Measurements from ENCODE around the gene SHROOM3.

SHROOM3 gene

GRCh38 chr4:76677571-76678326 lies 242.7 kb downstream of the SHROOM3 start:
- Histone ChIP-seq H3K36me3 (ENCODE audit: control insufficient read depth, insufficient read depth, low read length) (no peaks in the 10 kb centered on the region), H3K27me3 (ENCODE audit: control insufficient read depth, insufficient read depth, low read length) (no peaks in the 10 kb centered on the region), H3K9me3 (ENCODE audit: control insufficient read depth, low read length) (no peaks in the 10 kb centered on the region), H3K9ac (ENCODE audit: low read length) (no peak overlapping the region), H3K4me1 (ENCODE audit: control insufficient read depth, insufficient read depth, low read length) (peaks cover 56% of the 10 kb centered on the region), H3K4me3 (ENCODE audit: low read length) (no peak overlapping the region)

DNA sequence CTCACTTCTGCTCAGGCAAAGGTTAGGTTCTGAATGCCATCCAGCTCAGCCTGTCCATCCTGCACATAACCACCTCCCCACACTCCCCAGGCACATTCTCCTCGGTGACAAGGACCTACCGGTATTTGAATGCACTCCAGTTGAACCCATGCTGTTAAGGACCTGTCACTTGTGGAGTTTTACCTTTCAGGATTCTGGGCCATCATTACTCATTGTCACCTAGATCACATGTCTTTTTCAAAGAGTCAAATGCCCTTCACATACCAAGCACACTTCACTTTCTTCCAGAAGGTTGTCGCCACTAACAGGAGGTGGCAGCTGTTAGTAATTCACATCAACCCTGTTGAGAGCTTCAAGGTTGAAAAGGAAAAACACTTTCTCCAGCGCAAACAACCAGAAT lies 244.7 kb downstream of the SHROOM3 start:
- no peaks in the 10 kb centered on the region for H3K9me3 ChIP-seq (ENCODE audit: control insufficient read depth, low read length)
- no peak overlapping the region for H3K4me3 ChIP-seq (ENCODE audit: low read length)
- H3K4me1 ChIP-seq (ENCODE audit: control insufficient read depth, insufficient read depth, low read length): peaks cover 70% of the 10 kb centered on the region
- H3K9ac ChIP-seq (ENCODE audit: low read length): no peak overlapping the region
- no peaks in the 10 kb centered on the region for H3K27me3 ChIP-seq (ENCODE audit: control insufficient read depth, insufficient read depth, low read length)
- H3K36me3 ChIP-seq (ENCODE audit: control insufficient read depth, insufficient read depth, low read length): no peaks in the 10 kb centered on the region

DNA sequence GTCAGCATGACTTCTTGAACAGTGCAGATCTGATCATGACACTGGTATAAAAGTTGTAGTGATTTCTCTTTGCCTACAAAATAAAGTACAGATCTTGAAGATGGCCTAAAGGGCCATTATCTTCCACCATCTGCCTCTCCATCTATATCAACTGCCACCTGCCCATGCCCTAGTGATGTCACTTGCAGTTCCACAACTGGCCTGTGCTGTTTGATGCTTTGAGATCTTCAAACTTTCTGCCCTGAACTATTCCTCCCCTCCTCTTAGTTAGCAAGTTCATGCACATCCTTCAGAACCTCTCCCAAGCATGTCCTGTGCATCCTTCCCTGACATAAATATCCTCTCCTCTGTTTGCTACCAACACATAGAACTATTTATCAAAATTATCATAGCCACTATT lies 245.9 kb downstream of the SHROOM3 start:
- no peaks in the 10 kb centered on the region for H3K36me3 ChIP-seq (ENCODE audit: control insufficient read depth, insufficient read depth, low read length)
- H3K9me3 ChIP-seq (ENCODE audit: control insufficient read depth, low read length): no peaks in the 10 kb centered on the region
- no peak overlapping the region for H3K4me3 ChIP-seq (ENCODE audit: low read length)
- no peaks in the 10 kb centered on the region for H3K27me3 ChIP-seq (ENCODE audit: control insufficient read depth, insufficient read depth, low read length)
- H3K4me1 ChIP-seq (ENCODE audit: control insufficient read depth, insufficient read depth, low read length): peaks cover 62% of the 10 kb centered on the region
- H3K9ac ChIP-seq (ENCODE audit: low read length): no peak overlapping the region

- Histone ChIP-seq H3K36me3 (ENCODE audit: control insufficient read depth, insufficient read depth, low read length) (no peaks in the 10 kb centered on the region), H3K9ac (ENCODE audit: low read length) (no peak overlapping the region), H3K9me3 (ENCODE audit: control insufficient read depth, low read length) (no peaks in the 10 kb centered on the region), H3K4me1 (ENCODE audit: control insufficient read depth, insufficient read depth, low read length) (peaks cover 52% of the 10 kb centered on the region), H3K4me3 (ENCODE audit: low read length) (no peak overlapping the region), H3K27me3 (ENCODE audit: control insufficient read depth, insufficient read depth, low read length) (no peaks in the 10 kb centered on the region)
Observed at GRCh38 chr4:76681996-76682395, 247.0 kb downstream of the SHROOM3 start.

GRCh38 chr4:76683144-76683543 lies 248.1 kb downstream of the SHROOM3 start:
- no peaks in the 10 kb centered on the region for H3K27me3 ChIP-seq (ENCODE audit: control insufficient read depth, insufficient read depth, low read length)
- no peaks in the 10 kb centered on the region for H3K36me3 ChIP-seq (ENCODE audit: control insufficient read depth, insufficient read depth, low read length)
- H3K9me3 ChIP-seq (ENCODE audit: control insufficient read depth, low read length): no peaks in the 10 kb centered on the region
- no peak overlapping the region for H3K4me3 ChIP-seq (ENCODE audit: low read length)
- peak overlapping the region; percentile 67 for H3K9ac ChIP-seq (ENCODE audit: low read length)
- peaks cover 50% of the 10 kb centered on the region for H3K4me1 ChIP-seq (ENCODE audit: control insufficient read depth, insufficient read depth, low read length)

DNA sequence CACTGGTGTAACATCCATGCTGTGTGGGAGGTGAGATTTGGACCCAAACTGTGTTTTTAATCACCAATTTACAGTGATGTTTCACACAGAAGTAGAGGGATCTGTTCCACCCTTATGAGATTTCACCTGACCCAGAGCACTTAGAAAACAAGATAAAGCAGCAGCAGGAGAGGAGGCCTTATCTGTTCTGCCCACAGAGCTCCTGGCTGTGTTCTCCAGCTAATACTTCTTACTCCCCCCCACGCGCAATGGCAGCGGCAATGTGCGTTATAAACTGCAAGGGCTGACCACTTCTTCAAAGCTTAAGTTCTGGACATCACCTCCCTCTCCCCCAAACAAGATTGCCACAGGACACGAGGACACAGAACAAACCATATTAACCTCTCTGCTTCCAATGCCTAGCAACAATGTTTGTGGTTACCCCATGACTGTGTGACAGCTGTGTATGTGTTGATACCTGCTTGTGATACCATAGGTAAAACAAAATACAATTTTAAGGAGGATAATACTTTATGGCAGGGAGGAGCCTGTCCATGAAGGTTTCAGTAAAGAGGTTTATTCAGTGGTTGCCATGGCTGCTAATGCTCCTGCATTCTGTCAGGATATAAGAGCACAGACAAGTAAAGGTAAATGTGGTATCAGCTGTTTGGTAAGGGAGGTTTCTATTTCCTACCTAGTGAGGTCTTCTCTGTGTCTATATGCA lies 252.9 kb downstream of the SHROOM3 start:
- H3K9me3 ChIP-seq (ENCODE audit: control insufficient read depth, low read length): no peaks in the 10 kb centered on the region
- peak overlapping the region; percentile 70 for H3K4me3 ChIP-seq (ENCODE audit: low read length)
- H3K9ac ChIP-seq (ENCODE audit: low read length): peak overlapping the region; percentile 96
- peaks cover 43% of the 10 kb centered on the region for H3K4me1 ChIP-seq (ENCODE audit: control insufficient read depth, insufficient read depth, low read length)
- no peaks in the 10 kb centered on the region for H3K36me3 ChIP-seq (ENCODE audit: control insufficient read depth, insufficient read depth, low read length)
- no peaks in the 10 kb centered on the region for H3K27me3 ChIP-seq (ENCODE audit: control insufficient read depth, insufficient read depth, low read length)

DNA sequence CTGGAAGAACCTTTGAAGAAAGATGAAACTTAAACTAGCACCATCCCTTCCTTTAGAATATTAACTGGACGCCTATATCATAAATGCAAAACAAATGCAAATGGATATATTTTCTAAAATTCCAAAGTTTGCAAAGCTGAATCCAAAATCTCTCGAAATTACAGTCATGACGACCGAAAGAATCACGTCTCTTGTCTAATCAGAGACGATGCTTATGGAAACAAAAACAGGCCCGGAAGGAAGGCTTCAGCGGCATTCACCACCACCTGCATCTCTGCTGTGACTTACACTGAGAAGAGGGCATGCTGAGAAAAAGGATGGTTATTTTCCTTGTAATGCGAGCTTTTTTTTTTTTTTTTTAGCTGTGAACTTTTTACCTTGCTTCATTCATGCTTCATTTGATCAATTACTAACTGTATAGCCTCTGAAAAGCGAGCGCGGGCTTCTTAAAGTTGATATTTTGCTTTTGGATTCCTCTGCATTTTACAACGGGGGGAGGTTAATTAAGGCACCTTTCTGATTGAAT lies 253.7 kb downstream of the SHROOM3 start:
- H3K27me3 ChIP-seq (ENCODE audit: control insufficient read depth, insufficient read depth, low read length): no peaks in the 10 kb centered on the region
- peaks cover 43% of the 10 kb centered on the region for H3K4me1 ChIP-seq (ENCODE audit: control insufficient read depth, insufficient read depth, low read length)
- peak overlapping the region; percentile 96 for H3K9ac ChIP-seq (ENCODE audit: low read length)
- no peaks in the 10 kb centered on the region for H3K36me3 ChIP-seq (ENCODE audit: control insufficient read depth, insufficient read depth, low read length)
- H3K9me3 ChIP-seq (ENCODE audit: control insufficient read depth, low read length): no peaks in the 10 kb centered on the region
- H3K4me3 ChIP-seq (ENCODE audit: low read length): peak overlapping the region; percentile 70

GRCh38 chr4:76689145-76689817 lies 254.3 kb downstream of the SHROOM3 start:
- peak overlapping the region; percentile 79 for H3K4me3 ChIP-seq (ENCODE audit: low read length)
- H3K27me3 ChIP-seq (ENCODE audit: control insufficient read depth, insufficient read depth, low read length): no peaks in the 10 kb centered on the region
- H3K4me1 ChIP-seq (ENCODE audit: control insufficient read depth, insufficient read depth, low read length): peaks cover 43% of the 10 kb centered on the region
- H3K9me3 ChIP-seq (ENCODE audit: control insufficient read depth, low read length): no peaks in the 10 kb centered on the region
- peak overlapping the region; percentile 96 for H3K9ac ChIP-seq (ENCODE audit: low read length)
- H3K36me3 ChIP-seq (ENCODE audit: control insufficient read depth, insufficient read depth, low read length): no peaks in the 10 kb centered on the region

- peak overlapping the region; percentile 96 for H3K9ac ChIP-seq (ENCODE audit: low read length)
- no peaks in the 10 kb centered on the region for H3K27me3 ChIP-seq (ENCODE audit: control insufficient read depth, insufficient read depth, low read length)
- H3K4me3 ChIP-seq (ENCODE audit: low read length): peak overlapping the region; percentile 79
- H3K4me1 ChIP-seq (ENCODE audit: control insufficient read depth, insufficient read depth, low read length): peaks cover 45% of the 10 kb centered on the region
- H3K9me3 ChIP-seq (ENCODE audit: control insufficient read depth, low read length): no peaks in the 10 kb centered on the region
- no peaks in the 10 kb centered on the region for H3K36me3 ChIP-seq (ENCODE audit: control insufficient read depth, insufficient read depth, low read length)
Observed at GRCh38 chr4:76690011-76690905, 255.2 kb downstream of the SHROOM3 start.

- Histone ChIP-seq H3K9me3 (ENCODE audit: control insufficient read depth, low read length) (no peaks in the 10 kb centered on the region), H3K36me3 (ENCODE audit: control insufficient read depth, insufficient read depth, low read length) (no peaks in the 10 kb centered on the region), H3K9ac (ENCODE audit: low read length) (peak overlapping the region; percentile 96), H3K4me3 (ENCODE audit: low read length) (peak overlapping the region; percentile 79), H3K27me3 (ENCODE audit: control insufficient read depth, insufficient read depth, low read length) (no peaks in the 10 kb centered on the region), H3K4me1 (ENCODE audit: control insufficient read depth, insufficient read depth, low read length) (peaks cover 51% of the 10 kb centered on the region)
Observed at GRCh38 chr4:76690906-76691275, 255.9 kb downstream of the SHROOM3 start.

GRCh38 chr4:76691807-76692582 lies 257.0 kb downstream of the SHROOM3 start:
- Histone ChIP-seq H3K36me3 (ENCODE audit: control insufficient read depth, insufficient read depth, low read length) (no peaks in the 10 kb centered on the region), H3K4me3 (ENCODE audit: low read length) (peak overlapping the region; percentile 26), H3K9me3 (ENCODE audit: control insufficient read depth, low read length) (no peaks in the 10 kb centered on the region), H3K27me3 (ENCODE audit: control insufficient read depth, insufficient read depth, low read length) (no peaks in the 10 kb centered on the region), H3K9ac (ENCODE audit: low read length) (peak overlapping the region; percentile 96), H3K4me1 (ENCODE audit: control insufficient read depth, insufficient read depth, low read length) (peaks cover 62% of the 10 kb centered on the region)
